Fibroblast of mammary gland (primary cell): ENCODE data around the gene SLC22A7.
A peak's percentile ranks its signal among the peaks of the same experiment; 100 is the strongest.

Experiments
- DNase-seq: peaks from one replicate; pipeline ENCODE4 v3.0.0-alpha.2; 2010; ENCODE audit warnings: low read depth
- H3K4me3 ChIP-seq: 2 replicates; pipeline ENCODE4 v1.5.1; 2011; ENCODE audit warnings: low read depth, mild to moderate bottlenecking, low read length, moderate library complexity; ENCODE audit not compliant: control insufficient read depth
- TF ChIP-seq, protein P1 (sequence below): conservative IDR thresholded peaks from 2 replicates; pipeline ENCODE4 v1.5.1; 2011; ENCODE audit warnings: low read depth, low read length, inconsistent platforms; ENCODE audit not compliant: control insufficient read depth, insufficient read depth

The SLC22A7 gene, protein sequence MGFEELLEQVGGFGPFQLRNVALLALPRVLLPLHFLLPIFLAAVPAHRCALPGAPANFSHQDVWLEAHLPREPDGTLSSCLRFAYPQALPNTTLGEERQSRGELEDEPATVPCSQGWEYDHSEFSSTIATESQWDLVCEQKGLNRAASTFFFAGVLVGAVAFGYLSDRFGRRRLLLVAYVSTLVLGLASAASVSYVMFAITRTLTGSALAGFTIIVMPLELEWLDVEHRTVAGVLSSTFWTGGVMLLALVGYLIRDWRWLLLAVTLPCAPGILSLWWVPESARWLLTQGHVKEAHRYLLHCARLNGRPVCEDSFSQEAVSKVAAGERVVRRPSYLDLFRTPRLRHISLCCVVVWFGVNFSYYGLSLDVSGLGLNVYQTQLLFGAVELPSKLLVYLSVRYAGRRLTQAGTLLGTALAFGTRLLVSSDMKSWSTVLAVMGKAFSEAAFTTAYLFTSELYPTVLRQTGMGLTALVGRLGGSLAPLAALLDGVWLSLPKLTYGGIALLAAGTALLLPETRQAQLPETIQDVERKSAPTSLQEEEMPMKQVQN

DNA sequence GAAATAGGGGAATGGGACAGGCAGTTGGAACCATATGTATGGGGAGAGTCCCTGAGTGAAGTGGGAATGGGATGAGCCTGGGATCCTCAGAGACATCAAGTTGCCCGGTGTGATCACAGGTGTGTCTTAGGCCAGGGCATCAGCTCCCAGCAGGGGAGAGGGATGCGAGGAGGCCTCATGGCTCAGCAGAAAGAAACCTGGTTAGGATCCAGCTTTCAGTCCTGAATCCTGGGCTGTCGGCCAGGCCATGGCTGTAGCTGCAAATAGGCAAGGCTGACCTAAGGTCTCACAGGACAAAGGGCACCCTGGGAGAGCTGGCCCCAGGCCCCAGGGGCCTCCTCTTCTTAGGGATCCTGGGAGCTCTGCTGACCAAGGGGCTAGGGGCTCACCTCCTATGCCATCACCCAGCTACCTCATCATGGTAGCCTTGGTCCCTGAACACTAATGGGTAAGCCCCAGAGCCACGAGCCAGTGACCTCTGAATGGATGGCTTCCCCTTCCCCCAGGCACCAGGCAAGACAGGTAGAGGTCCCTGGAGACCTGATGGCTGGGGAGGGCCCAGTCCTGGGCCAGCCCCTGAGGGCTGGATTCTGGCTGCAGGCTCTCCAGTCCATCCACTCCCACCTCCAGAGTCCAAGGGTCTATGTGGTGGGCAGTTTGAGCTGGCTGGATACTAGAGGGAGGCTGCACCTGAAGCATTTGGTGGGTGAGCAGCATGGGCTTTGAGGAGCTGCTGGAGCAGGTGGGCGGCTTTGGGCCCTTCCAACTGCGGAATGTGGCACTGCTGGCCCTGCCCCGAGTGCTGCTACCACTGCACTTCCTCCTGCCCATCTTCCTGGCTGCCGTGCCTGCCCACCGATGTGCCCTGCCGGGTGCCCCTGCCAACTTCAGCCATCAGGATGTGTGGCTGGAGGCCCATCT is at the start of gene SLC22A7:
TSS of gene SLC22A7 (plus strand) at position 617 of the 921 bp plus-strand sequence. CDS start at position 716, 99 bp downstream.
- peak; percentile 8 for DNase-seq
- TF ChIP-seq, protein P1, sequence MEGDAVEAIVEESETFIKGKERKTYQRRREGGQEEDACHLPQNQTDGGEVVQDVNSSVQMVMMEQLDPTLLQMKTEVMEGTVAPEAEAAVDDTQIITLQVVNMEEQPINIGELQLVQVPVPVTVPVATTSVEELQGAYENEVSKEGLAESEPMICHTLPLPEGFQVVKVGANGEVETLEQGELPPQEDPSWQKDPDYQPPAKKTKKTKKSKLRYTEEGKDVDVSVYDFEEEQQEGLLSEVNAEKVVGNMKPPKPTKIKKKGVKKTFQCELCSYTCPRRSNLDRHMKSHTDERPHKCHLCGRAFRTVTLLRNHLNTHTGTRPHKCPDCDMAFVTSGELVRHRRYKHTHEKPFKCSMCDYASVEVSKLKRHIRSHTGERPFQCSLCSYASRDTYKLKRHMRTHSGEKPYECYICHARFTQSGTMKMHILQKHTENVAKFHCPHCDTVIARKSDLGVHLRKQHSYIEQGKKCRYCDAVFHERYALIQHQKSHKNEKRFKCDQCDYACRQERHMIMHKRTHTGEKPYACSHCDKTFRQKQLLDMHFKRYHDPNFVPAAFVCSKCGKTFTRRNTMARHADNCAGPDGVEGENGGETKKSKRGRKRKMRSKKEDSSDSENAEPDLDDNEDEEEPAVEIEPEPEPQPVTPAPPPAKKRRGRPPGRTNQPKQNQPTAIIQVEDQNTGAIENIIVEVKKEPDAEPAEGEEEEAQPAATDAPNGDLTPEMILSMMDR: no peak
- no peak within 1 kb of the TSS for H3K4me3 ChIP-seq

DNA sequence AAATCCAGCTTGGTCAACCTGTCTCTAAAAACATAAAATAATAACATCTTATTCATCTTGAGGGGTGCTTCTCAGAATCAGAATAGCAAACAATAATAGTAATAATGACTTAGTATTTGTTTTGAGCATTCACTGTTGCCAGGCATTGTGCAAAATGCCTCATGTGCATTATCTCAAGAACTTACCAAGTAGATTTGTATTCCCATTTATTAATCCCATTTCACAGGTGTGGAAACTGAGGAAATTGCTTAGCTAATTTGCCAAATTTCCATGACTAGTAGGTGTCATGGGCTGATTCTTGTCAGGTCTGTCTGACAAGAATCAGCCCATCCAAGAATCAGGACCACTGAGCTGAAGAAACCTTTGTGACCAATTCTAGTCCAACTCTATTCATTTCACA is 49.3 kb upstream of the SLC22A7 start:
- no peak overlapping the region for H3K4me3 ChIP-seq
- TF ChIP-seq, protein P1: no peak
- no peak for DNase-seq

DNA sequence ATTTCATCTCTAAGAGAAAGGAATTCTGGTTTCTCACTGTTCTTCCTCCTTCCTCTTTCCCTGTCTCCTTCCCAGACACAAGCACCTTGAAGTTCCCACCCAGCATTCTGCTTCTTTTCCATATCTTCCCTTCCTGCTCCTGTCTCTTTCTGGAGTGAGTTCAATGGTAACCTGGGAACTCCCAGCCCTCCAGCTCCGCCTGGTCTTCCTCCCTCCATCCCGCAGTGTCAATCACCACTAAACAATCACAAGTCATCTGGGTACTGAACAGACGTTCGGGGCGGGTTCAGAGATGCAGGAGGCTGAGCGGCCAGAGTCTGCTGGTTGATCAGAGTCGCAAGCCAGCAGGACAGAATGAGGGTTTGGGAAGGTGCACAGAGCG is 47.1 kb upstream of the SLC22A7 start:
- no peak for DNase-seq
- no peak overlapping the region for H3K4me3 ChIP-seq
- TF ChIP-seq, protein P1: no peak

DNA sequence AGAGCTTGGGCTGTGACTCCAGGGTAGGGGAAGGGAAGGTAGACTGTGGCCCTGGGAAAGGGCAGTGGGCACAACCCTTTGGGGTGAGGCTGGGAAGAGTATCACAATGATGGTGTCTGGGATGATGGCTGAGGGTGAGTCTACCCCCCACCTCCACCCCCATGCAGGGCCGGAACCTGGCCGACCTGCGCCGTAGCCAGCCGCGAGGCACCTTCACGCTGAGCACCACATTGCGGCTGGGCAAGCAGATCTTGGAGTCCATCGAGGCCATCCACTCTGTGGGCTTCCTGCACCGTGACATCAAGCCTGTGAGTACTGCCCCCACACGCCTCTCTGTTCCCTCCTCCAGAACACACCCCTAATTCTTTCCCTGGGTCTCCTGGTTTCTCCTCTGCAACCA is 44.7 kb upstream of the SLC22A7 start:
- TF ChIP-seq, protein P1: no peak

DNA sequence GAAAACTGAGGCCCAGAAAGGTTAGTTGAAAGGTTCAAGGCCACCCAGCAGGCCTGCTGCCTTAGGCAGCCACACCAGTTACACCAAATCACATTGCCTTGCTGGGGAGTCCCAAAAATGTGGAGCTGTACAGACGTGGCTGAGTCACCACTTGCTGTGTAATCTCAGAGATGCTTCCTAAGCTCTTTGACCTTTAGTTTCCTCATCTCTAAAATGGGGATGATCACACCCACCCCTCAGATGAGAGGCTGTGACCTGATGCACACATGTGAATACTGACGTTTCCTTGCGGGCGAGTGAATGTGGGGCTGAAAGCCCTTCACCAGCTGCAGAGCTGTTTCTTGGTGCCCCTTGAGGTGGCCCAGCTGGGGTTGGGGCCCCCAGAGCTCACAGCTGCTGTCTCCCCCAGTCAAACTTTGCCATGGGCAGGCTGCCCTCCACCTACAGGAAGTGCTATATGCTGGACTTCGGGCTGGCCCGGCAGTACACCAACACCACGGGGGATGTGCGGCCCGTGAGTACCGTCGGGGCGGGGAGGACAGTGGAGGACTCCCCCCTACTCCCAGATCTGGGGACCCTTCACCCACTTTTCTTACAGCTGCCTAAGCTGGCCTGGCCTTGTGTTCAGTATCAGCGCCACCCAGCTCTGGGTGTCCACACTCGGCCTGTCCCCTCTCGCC is 43.8 kb upstream of the SLC22A7 start:
- H3K4me3 ChIP-seq: no peak overlapping the region
- DNase-seq: peak; percentile 45
- TF ChIP-seq, protein P1: no peak

More for the DNA sequence above, 44.7 kb upstream of the SLC22A7 start:
- no peak overlapping the region for H3K4me3 ChIP-seq
- no peak for DNase-seq

DNA sequence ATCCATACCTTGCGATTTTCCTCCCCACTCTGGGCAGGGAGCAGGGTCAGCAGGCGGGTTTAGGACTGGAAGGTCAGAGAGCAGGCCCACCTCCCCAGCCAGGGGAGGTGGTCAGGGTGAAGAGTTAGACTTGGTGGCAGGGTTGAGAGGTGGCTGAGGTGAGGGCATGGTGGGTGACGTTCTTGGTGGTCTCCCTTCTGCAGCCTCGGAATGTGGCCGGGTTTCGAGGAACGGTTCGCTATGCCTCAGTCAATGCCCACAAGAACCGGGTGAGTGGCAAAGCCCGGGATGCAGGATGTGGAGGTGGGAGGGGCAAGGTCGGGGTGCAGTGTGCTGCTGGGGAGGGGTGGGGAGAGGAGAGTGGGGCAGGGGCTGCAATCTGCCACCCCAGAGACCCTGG is 43.2 kb upstream of the SLC22A7 start:
- TF ChIP-seq, protein P1: no peak
- no peak overlapping the region for H3K4me3 ChIP-seq
- DNase-seq: no peak
